Measurements from ENCODE around the gene PLEKHM3. TPM values are rescaled to one million over a fixed set of nuclear protein-coding genes. Genes with fewer than 3 reads are reported as not detected.

Gene PLEKHM3
- total RNA-seq, 1 donor from 2014 or later = 10.4 TPM

DNA sequence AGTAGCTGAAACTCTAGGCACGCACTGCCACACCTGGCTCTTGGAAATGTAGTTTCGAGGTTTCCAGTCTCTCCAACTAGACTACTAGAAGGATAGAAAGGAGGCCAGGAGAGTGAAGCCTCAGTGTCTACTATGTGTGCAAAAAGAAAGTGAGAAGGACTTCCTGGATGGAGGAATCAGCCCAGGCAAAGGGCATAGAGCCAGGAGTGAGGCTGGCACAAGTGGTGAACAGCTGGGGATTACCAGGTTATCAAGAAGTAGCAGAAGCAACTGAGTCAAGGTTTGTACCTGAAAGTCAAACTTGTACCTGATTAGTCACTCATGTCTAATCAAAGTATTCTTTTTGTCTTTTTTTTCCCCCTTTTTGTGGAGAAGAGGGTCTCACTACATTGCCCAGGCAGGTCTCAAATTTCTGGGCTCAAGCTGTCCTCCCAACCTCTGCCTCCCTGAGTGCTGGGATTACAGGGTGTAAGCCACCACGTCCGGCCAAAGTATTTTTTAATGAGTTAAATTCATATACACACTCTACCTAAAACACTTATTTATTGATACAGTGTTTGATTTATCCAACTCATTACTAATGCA lies 246.9 kb downstream of the PLEKHM3 start:
- no peak overlapping the region for H3K27ac Mint-ChIP-seq (ENCODE audit: unreplicated experiment)
- no peaks in the 10 kb centered on the region for H3K4me1 Mint-ChIP-seq (ENCODE audit: unreplicated experiment)
- TF ChIP-seq CTCF (IDR thresholded peaks at IDR 0.05; ENCODE audit: unreplicated experiment) = no peak
- DNase-seq (ENCODE audit: low spot score) = no peak
- no peaks in the 10 kb centered on the region for H3K36me3 Mint-ChIP-seq (ENCODE audit: low read depth, unreplicated experiment)
- H3K9me3 Mint-ChIP-seq (ENCODE audit: unreplicated experiment) = no peaks in the 10 kb centered on the region
- H3K4me3 Mint-ChIP-seq (ENCODE audit: unreplicated experiment) = no peak overlapping the region
- H3K27me3 Mint-ChIP-seq (ENCODE audit: unreplicated experiment) = peaks cover 4% of the 10 kb centered on the region

DNA sequence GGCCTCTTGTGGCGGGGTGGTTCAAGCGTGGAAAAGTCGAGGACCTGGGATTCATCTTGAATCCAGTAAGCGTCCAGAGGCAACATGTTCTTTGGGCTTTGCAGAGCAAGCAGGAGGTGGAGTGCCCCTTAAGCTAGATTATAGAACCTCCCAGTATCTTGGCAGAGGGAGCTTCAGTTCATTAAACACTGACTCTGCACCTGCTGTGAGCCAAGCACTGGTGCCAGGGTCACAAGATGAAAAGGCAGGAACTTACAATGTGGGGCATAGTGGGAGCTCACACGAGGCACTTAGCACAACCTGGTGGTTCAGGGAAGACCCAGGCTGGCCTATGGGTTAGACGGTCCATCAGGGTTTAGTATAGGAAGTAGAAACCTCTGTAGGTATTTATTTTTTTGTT lies 248.2 kb downstream of the PLEKHM3 start:
- peaks cover under 1% of the 10 kb centered on the region for H3K4me1 Mint-ChIP-seq (ENCODE audit: unreplicated experiment)
- H3K27ac Mint-ChIP-seq (ENCODE audit: unreplicated experiment) = no peak overlapping the region
- TF ChIP-seq CTCF (IDR thresholded peaks at IDR 0.05; ENCODE audit: unreplicated experiment) = no peak
- no peaks in the 10 kb centered on the region for H3K36me3 Mint-ChIP-seq (ENCODE audit: low read depth, unreplicated experiment)
- H3K27me3 Mint-ChIP-seq (ENCODE audit: unreplicated experiment) = peaks cover 4% of the 10 kb centered on the region
- no peak for DNase-seq (ENCODE audit: low spot score)
- no peaks in the 10 kb centered on the region for H3K9me3 Mint-ChIP-seq (ENCODE audit: unreplicated experiment)
- no peak overlapping the region for H3K4me3 Mint-ChIP-seq (ENCODE audit: unreplicated experiment)

DNA sequence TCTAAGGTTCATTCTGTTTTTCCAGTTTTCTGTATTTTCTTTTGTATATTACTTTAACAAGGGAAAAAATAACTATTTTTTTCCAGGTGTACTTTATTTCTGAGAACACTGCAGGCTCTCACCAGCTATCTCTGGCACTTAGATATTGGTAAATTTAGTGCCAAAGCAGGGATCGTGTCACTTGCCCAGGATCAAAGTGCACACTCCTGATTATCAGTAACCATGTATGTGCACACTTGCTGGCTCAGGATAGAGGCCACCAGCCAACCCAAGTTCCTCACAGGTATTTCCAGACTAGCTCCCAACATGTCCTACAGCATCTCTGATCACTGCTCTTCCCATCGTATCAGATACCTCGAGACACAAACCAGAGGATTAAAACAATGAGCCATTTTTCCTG lies 249.9 kb downstream of the PLEKHM3 start:
- no peak overlapping the region for H3K4me3 Mint-ChIP-seq (ENCODE audit: unreplicated experiment)
- peaks cover 13% of the 10 kb centered on the region for H3K27me3 Mint-ChIP-seq (ENCODE audit: unreplicated experiment)
- no peak for DNase-seq (ENCODE audit: low spot score)
- TF ChIP-seq CTCF (IDR thresholded peaks at IDR 0.05; ENCODE audit: unreplicated experiment) = no peak
- no peaks in the 10 kb centered on the region for H3K36me3 Mint-ChIP-seq (ENCODE audit: low read depth, unreplicated experiment)
- H3K4me1 Mint-ChIP-seq (ENCODE audit: unreplicated experiment) = peaks cover 6% of the 10 kb centered on the region
- H3K27ac Mint-ChIP-seq (ENCODE audit: unreplicated experiment) = no peak overlapping the region
- no peaks in the 10 kb centered on the region for H3K9me3 Mint-ChIP-seq (ENCODE audit: unreplicated experiment)

GRCh38 chr2:207772844-207773205 lies 252.5 kb downstream of the PLEKHM3 start:
- Mint-ChIP-seq H3K36me3 (ENCODE audit: low read depth, unreplicated experiment) (no peaks in the 10 kb centered on the region), H3K4me3 (ENCODE audit: unreplicated experiment) (no peak overlapping the region), H3K4me1 (ENCODE audit: unreplicated experiment) (peaks cover 7% of the 10 kb centered on the region), H3K27ac (ENCODE audit: unreplicated experiment) (no peak overlapping the region), H3K27me3 (ENCODE audit: unreplicated experiment) (peaks cover 13% of the 10 kb centered on the region), H3K9me3 (ENCODE audit: unreplicated experiment) (no peaks in the 10 kb centered on the region)
- DNase-seq (ENCODE audit: low spot score) = no peak
- no peak for TF ChIP-seq CTCF (IDR thresholded peaks at IDR 0.05; ENCODE audit: unreplicated experiment)

- DNase-seq (ENCODE audit: low spot score) = peak; percentile 30
- H3K9me3 Mint-ChIP-seq (ENCODE audit: unreplicated experiment) = no peaks in the 10 kb centered on the region
- H3K36me3 Mint-ChIP-seq (ENCODE audit: low read depth, unreplicated experiment) = no peaks in the 10 kb centered on the region
- TF ChIP-seq CTCF (IDR thresholded peaks at IDR 0.05; ENCODE audit: unreplicated experiment) = no peak
- no peak overlapping the region for H3K4me3 Mint-ChIP-seq (ENCODE audit: unreplicated experiment)
- H3K4me1 Mint-ChIP-seq (ENCODE audit: unreplicated experiment) = peaks cover 12% of the 10 kb centered on the region
- H3K27me3 Mint-ChIP-seq (ENCODE audit: unreplicated experiment) = peaks cover 17% of the 10 kb centered on the region
- peak overlapping the region; percentile 48 for H3K27ac Mint-ChIP-seq (ENCODE audit: unreplicated experiment)
These were observed 253.1 kb downstream of the PLEKHM3 start for GRCh38 chr2:207772081-207772843.
